BLaER1 (cell line): ENCODE data around the gene SMOC2.
A peak's percentile ranks its signal among the peaks of the same experiment; 100 is the strongest.
"Not testable (repeated sequence)": the region's sequence is repeated elsewhere in the genome, so short reads cannot be mapped to it uniquely, and the experiment has no call there.

Experiments used
- H3K27ac ChIP-seq: shearing (Covaris generic); formaldehyde crosslinking; 2 replicates; pipeline ENCODE4 v1.8.1; 2022
- H3K27me3 ChIP-seq: shearing (Covaris generic); formaldehyde crosslinking; 2 replicates; pipeline ENCODE4 v1.8.1; 2022
- H3K36me3 ChIP-seq: shearing (Covaris generic); formaldehyde crosslinking; 2 replicates; pipeline ENCODE4 v1.8.1; 2022
- H3K4me1 ChIP-seq: shearing (Covaris generic); formaldehyde crosslinking; 2 replicates; pipeline ENCODE4 v1.8.1; 2022
- H3K4me2 ChIP-seq: shearing (Covaris generic); formaldehyde crosslinking; 2 replicates; pipeline ENCODE4 v1.8.1; 2022
- H3K4me3 ChIP-seq: shearing (Covaris generic); formaldehyde crosslinking; 2 replicates; pipeline ENCODE4 v1.8.1; 2022
- H3K9ac ChIP-seq: shearing (Covaris generic); formaldehyde crosslinking; 2 replicates; pipeline ENCODE4 v1.8.1; 2022
- H3K9me3 ChIP-seq: shearing (Covaris generic); formaldehyde crosslinking; 2 replicates; pipeline ENCODE4 v1.8.1; 2022
- H4K20me1 ChIP-seq: shearing (Covaris generic); formaldehyde crosslinking; 2 replicates; pipeline ENCODE4 v1.8.1; 2022
- Cebpa-rat ChIP-seq: shearing (Covaris generic); IDR thresholded peaks from 2 replicates; pipeline ENCODE4 v1.8.1; 2022

SMOC2 gene

GRCh38 chr6:168534265-168534664, 93.3 kb downstream of the SMOC2 start:
- H4K20me1 ChIP-seq: no peaks in the 10 kb centered on the region
- no peaks in the 10 kb centered on the region for H3K36me3 ChIP-seq
- H3K9me3 ChIP-seq: no peaks in the 10 kb centered on the region
- H3K4me2 ChIP-seq: no peak overlapping the region
- H3K9ac ChIP-seq: no peak overlapping the region
- no peaks in the 10 kb centered on the region for H3K27me3 ChIP-seq
- no peak for TF ChIP-seq Cebpa-rat
- H3K4me3 ChIP-seq: no peak overlapping the region
- no peak overlapping the region for H3K27ac ChIP-seq
- peaks cover 22% of the 10 kb centered on the region for H3K4me1 ChIP-seq

DNA sequence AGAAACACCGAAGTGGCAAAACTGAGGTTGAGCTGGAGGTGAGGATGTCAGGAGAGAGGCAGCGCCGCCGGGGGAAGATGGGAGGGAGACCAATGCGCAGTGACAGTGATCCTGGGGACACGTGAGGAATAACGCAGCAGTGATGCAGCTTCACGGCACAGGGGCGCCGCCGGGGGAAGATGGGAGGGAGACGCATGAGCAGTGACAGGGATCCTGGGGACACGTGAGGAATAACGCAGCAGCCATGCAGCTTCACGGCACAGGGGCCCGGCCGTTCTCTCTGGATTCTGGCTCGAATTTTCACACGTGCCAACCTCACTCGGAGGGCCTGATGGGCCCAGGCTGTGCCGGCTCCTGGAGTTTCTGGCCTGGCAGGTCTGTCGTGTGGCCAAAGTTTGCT, 94.7 kb downstream of the SMOC2 start:
- H3K4me1 ChIP-seq: peaks cover 24% of the 10 kb centered on the region
- H3K4me2 ChIP-seq: no peak overlapping the region
- H4K20me1 ChIP-seq: no peaks in the 10 kb centered on the region
- H3K36me3 ChIP-seq: no peaks in the 10 kb centered on the region
- H3K9me3 ChIP-seq: no peaks in the 10 kb centered on the region
- H3K9ac ChIP-seq: no peak overlapping the region
- no peak overlapping the region for H3K27ac ChIP-seq
- no peak for TF ChIP-seq Cebpa-rat
- no peaks in the 10 kb centered on the region for H3K27me3 ChIP-seq
- H3K4me3 ChIP-seq: no peak overlapping the region

DNA sequence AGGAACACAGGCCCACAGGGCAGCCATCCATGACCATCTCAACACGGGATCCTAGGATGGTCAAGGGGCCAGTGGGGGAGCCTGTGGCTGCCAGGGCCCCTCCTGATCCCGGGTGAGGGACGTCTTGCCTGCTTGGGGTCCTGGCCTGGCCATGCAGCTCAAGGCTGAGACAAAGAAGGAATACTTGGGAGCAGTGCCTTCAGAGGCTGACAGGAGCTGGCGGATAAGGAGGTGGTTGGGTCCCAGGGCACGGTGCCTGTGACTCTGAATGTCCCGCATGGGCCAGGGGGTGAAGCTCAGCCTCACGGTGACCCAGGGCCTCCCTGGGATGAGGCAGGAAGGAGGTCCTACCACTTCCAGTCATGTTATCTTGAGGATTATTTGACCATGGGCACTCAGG, 95.2 kb downstream of the SMOC2 start:
- Histone ChIP-seq H3K27me3 (no peaks in the 10 kb centered on the region), H3K27ac (no peak overlapping the region), H3K4me3 (no peak overlapping the region), H3K36me3 (no peaks in the 10 kb centered on the region), H3K4me2 (no peak overlapping the region), H3K4me1 (peaks cover 24% of the 10 kb centered on the region), H3K9me3 (no peaks in the 10 kb centered on the region), H3K9ac (no peak overlapping the region), H4K20me1 (no peaks in the 10 kb centered on the region)
- TF ChIP-seq Cebpa-rat: no peak

DNA sequence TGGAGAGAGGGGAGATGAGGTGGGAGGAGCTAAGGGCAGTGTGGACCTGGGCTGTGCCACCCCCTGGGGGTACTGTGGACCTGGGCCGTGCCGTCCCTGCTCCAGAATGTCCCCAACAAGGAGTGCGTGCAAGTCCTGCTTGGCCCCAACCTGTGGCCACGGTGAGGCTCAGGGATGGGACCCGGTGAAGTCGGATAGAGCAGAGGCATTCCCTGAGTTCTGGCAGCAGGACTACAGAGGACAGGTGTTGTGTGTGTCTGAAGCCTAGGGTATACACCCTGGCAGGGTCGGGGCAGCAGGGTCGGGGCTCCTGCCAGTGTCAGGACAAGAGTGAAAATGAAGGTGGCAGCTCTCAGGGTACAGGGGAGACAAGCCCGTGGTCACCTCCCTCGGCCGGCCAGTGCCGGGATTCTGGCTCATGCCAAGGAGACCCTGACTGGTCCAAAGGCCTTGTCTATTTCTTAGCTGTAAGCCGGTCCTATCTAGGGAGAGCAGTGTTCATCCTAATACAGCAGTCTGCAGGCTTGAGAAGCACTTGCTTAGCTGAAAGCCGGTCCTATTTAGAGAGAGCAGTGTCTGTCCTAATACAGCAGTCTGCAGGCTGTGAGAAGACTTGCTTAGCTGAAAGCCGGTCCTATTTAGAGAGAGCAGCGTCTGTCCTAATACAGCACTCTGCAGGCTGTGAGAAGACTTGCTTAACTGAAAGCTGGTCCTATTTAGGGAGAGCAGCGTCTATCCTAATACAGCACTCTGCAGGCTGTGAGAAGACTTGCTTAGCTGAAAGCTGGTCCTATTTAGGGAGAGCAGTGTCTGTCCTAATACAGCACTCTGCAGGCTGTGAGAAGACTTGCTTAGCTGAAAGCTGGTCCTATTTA, 95.9 kb downstream of the SMOC2 start:
- TF ChIP-seq Cebpa-rat: no peak

GRCh38 chr6:168537540-168537884, 96.5 kb downstream of the SMOC2 start:
- Histone ChIP-seq H3K9me3 (no peaks in the 10 kb centered on the region), H3K4me3 (no peak overlapping the region), H3K27me3 (no peaks in the 10 kb centered on the region), H3K27ac (no peak overlapping the region), H3K4me1 (peaks cover 23% of the 10 kb centered on the region), H4K20me1 (no peaks in the 10 kb centered on the region), H3K36me3 (no peaks in the 10 kb centered on the region), H3K9ac (no peak overlapping the region), H3K4me2 (no peak overlapping the region)
- no peak for TF ChIP-seq Cebpa-rat

More for the DNA sequence above, 95.9 kb downstream of the SMOC2 start:
- Histone ChIP-seq H3K27me3 (no peaks in the 10 kb centered on the region), H3K9me3 (no peaks in the 10 kb centered on the region), H3K4me2 (no peak overlapping the region), H3K27ac (no peak overlapping the region), H4K20me1 (no peaks in the 10 kb centered on the region), H3K4me3 (no peak overlapping the region), H3K4me1 (peaks cover 24% of the 10 kb centered on the region), H3K9ac (no peak overlapping the region), H3K36me3 (no peaks in the 10 kb centered on the region)

GRCh38 chr6:168538188-168538891, 97.4 kb downstream of the SMOC2 start:
- not testable (repeated sequence) for H3K4me3 ChIP-seq, H3K36me3 ChIP-seq, H4K20me1 ChIP-seq, H3K27me3 ChIP-seq, H3K9ac ChIP-seq, H3K9me3 ChIP-seq, H3K27ac ChIP-seq
- Histone ChIP-seq H3K4me2 (peak overlapping the region; percentile 66), H3K4me1 (peaks cover 14% of the 10 kb centered on the region)

GRCh38 chr6:168538892-168539811, 98.2 kb downstream of the SMOC2 start:
- Histone ChIP-seq H3K27ac (no peak overlapping the region), H3K9me3 (no peaks in the 10 kb centered on the region), H4K20me1 (no peaks in the 10 kb centered on the region), H3K27me3 (no peaks in the 10 kb centered on the region), H3K4me3 (no peak overlapping the region), H3K4me2 (peak overlapping the region; percentile 66), H3K36me3 (no peaks in the 10 kb centered on the region), H3K4me1 (peaks cover 12% of the 10 kb centered on the region), H3K9ac (no peak overlapping the region)
- TF ChIP-seq Cebpa-rat: no peak

GRCh38 chr6:168540713-168541291, 99.8 kb downstream of the SMOC2 start:
- Histone ChIP-seq H3K27me3 (no peaks in the 10 kb centered on the region), H3K9me3 (no peaks in the 10 kb centered on the region), H4K20me1 (no peaks in the 10 kb centered on the region), H3K4me3 (no peak overlapping the region), H3K4me2 (no peak overlapping the region), H3K9ac (no peak overlapping the region), H3K36me3 (no peaks in the 10 kb centered on the region), H3K4me1 (peaks cover 12% of the 10 kb centered on the region), H3K27ac (no peak overlapping the region)
- TF ChIP-seq Cebpa-rat: no peak

- H3K4me3 ChIP-seq: no peak overlapping the region
- H3K27ac ChIP-seq: no peak overlapping the region
- peaks cover 12% of the 10 kb centered on the region for H3K4me1 ChIP-seq
- no peak for TF ChIP-seq Cebpa-rat
- H4K20me1 ChIP-seq: no peaks in the 10 kb centered on the region
- no peaks in the 10 kb centered on the region for H3K36me3 ChIP-seq
- no peaks in the 10 kb centered on the region for H3K27me3 ChIP-seq
- H3K9me3 ChIP-seq: no peaks in the 10 kb centered on the region
- no peak overlapping the region for H3K4me2 ChIP-seq
- no peak overlapping the region for H3K9ac ChIP-seq
Measured at GRCh38 chr6:168541307-168541706, 100.3 kb downstream of the SMOC2 start.
